ENCODE measurements around the gene CPEB4. TPM values are rescaled to one million over a fixed set of nuclear protein-coding genes. Genes with fewer than 3 reads are reported as not detected.
A peak's percentile ranks its signal among the peaks of the same experiment; 100 is the strongest.

CPEB4 gene
- total and polyA plus RNA-seq, 9 of the 15 experiments (the other 6 are each of a cell fraction or from before 2014, with no cell fraction given), result 7.4 to 21.3 (median 12.4) TPM

DNA sequence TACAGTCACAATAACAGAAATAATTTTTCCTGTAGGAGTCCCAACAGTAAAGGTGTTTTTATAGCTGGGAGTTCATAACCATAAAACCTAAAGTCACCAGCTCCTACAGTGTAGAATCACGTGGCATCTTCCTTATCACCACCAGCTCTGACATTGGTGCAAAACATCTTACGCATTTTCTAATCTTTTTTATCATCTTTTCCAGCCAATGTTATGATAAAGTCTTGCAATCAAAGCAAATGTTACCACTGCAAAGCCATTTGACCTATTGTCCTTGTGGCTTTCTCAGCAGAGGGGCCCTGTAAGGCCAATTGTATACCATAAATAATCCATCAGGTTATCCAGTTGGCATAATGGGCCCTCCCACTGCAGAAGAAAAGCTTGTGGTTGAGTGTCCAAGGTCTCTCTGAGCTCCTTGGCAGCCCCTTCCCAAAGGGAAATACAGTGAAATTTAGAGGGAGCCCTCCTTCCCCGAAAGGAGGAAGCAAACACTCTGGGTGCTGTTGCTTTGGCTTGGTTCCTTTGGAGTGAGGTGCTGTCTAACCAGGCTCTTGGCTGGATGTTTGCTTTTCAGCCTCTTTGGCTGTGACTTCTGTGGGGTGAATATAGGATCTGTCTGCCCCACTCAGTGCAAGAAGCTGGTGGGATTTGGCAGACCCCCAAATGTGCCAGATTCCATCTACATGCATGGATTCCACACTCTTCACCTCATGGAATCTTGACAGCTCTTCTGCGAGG lies 29.3 kb upstream of the CPEB4 start (continued):
- TF ChIP-seq, protein P1, sequence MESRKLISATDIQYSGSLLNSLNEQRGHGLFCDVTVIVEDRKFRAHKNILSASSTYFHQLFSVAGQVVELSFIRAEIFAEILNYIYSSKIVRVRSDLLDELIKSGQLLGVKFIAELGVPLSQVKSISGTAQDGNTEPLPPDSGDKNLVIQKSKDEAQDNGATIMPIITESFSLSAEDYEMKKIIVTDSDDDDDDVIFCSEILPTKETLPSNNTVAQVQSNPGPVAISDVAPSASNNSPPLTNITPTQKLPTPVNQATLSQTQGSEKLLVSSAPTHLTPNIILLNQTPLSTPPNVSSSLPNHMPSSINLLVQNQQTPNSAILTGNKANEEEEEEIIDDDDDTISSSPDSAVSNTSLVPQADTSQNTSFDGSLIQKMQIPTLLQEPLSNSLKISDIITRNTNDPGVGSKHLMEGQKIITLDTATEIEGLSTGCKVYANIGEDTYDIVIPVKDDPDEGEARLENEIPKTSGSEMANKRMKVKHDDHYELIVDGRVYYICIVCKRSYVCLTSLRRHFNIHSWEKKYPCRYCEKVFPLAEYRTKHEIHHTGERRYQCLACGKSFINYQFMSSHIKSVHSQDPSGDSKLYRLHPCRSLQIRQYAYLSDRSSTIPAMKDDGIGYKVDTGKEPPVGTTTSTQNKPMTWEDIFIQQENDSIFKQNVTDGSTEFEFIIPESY (CRISPR knock-in tag; IDR thresholded peaks at IDR 0.05), result no peak
- TF ChIP-seq TEAD2 (tag; IDR thresholded peaks at IDR 0.05), result no peak
- no peak for TF ChIP-seq RFX5 (IDR thresholded peaks at IDR 0.05; ENCODE audit: low read depth, low read length)
- no peak for TF ChIP-seq MCM5 (IDR thresholded peaks at IDR 0.05; ENCODE audit: low read depth)
- TF ChIP-seq ZNF644 (tag; IDR thresholded peaks at IDR 0.05; ENCODE audit: low read depth), result no peak
- no peak for TF ChIP-seq ZNF778 (CRISPR knock-in tag; IDR thresholded peaks at IDR 0.05)
- TF ChIP-seq NR1H2 (CRISPR knock-in tag; IDR thresholded peaks at IDR 0.05), result no peak
- TF ChIP-seq CCNT2 (IDR thresholded peaks at IDR 0.05; ENCODE audit: borderline replicate concordance, extremely low read depth, insufficient read length, low read depth, low read length), result no peak
- TF ChIP-seq RBM22 (IDR thresholded peaks at IDR 0.05; ENCODE audit: low read depth, low read length, poor library complexity, severe bottlenecking), result no peak
- TF ChIP-seq HNRNPH1 (optimal IDR thresholded peaks at IDR 0.05; ENCODE audit: low read depth, low read length), result no peak
- 0 out of 2 replicates have a peak, but pooled peaks have one; percentile 32 for TF ChIP-seq CBFA2T2 (conservative IDR thresholded peaks at IDR 0.05)
- TF ChIP-seq DACH1 (IDR thresholded peaks at IDR 0.05; ENCODE audit: partially characterized antibody), result no peak
- no peak for TF ChIP-seq ZNF253 (CRISPR knock-in tag; conservative IDR thresholded peaks at IDR 0.05)
- TF ChIP-seq ZNF197 (CRISPR knock-in tag; IDR thresholded peaks at IDR 0.05; ENCODE audit: low read depth), result no peak
- no peak for TF ChIP-seq ZNF324 (CRISPR knock-in tag; IDR thresholded peaks at IDR 0.05)
- no peak for TF ChIP-seq CBX5 (IDR thresholded peaks at IDR 0.05; ENCODE audit: borderline replicate concordance, low read depth)
- TF ChIP-seq SNIP1 (IDR thresholded peaks at IDR 0.05; ENCODE audit: low read depth), result no peak
- TF ChIP-seq E2F5 (CRISPR knock-in tag; IDR thresholded peaks at IDR 0.05), result no peak
- TF ChIP-seq ZBTB17 (CRISPR knock-in tag; IDR thresholded peaks at IDR 0.05), result peak; percentile 78; the same call in 1 of the 2 replicates
- TF ChIP-seq CGGBP1 (CRISPR knock-in tag; IDR thresholded peaks at IDR 0.05), result no peak
- peak; percentile 58 for TF ChIP-seq USF2 (CRISPR knock-in tag; IDR thresholded peaks at IDR 0.05)
- TF ChIP-seq SPI1 (IDR thresholded peaks at IDR 0.05; ENCODE audit: borderline replicate concordance, low read depth, low read length), result no peak
- TF ChIP-seq BCL6 (CRISPR knock-in tag; IDR thresholded peaks at IDR 0.05), result no peak
- TF ChIP-seq RB1 (IDR thresholded peaks at IDR 0.05; ENCODE audit: low read depth), result no peak
- no peak for TF ChIP-seq SUPT5H (IDR thresholded peaks at IDR 0.05)
- no peak for TF ChIP-seq PHB (CRISPR knock-in tag; IDR thresholded peaks at IDR 0.05)
- TF ChIP-seq NONO (IDR thresholded peaks at IDR 0.05; ENCODE audit: low read depth in 2 of 2, low read length in 1 of 2), result no peak
- no peak for TF ChIP-seq KHSRP (IDR thresholded peaks at IDR 0.05)
- 0 out of 2 replicates have a peak, but pooled peaks have one; percentile 27 for TF ChIP-seq L3MBTL2 (IDR thresholded peaks at IDR 0.05)
